Stimulated activated CD8-positive, alpha-beta memory T cell treated with anti-CD3 and anti-CD28 coated beads, Interleukin-7, amount 100 ng/mL, for 48 hours (primary cell): Measurements from ENCODE around the gene PDE6B.
A peak's percentile ranks its signal among the peaks of the same experiment; 100 is the strongest.

Experiments used
- DNase-seq, 2 donors: peaks; one replicate each; pipeline ENCODE4 v3.0.0-alpha.2; 2020; ENCODE audit warnings: low read depth in 1 of 2; ENCODE audit errors: extremely low read depth in 1 of 2

PDE6B gene

DNA sequence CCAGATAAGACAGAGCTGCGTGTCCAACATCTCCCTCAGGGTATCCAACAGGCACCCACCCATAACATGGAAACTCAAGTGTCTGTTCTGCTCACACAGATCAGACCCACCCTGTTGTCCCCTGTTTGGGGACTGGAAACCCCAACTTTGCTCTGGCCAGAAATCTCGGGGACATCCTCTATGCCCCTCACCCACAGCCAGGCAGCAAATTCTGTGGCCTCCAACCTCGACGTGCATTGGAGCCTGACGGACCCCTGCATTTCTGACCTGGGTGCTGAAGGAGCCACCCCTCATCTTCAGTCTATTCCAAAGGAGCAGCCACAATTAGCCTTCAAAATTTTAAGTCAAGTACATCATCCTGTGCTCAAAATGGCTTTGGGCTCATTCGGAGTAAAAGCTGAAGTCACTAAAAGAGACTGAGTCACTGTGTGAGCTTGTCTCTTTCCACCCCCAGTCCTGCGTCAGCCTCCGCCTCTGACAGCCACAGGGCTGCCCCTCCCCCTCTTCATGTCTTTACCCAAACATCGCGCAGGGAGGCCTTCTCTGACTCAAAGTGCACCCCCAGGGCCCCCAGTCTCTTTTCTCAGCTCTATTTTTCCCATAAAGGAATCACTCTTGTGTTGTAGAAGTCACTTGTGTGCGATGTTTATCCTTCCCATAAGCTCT is 24.4 kb upstream of the PDE6B start:
- DNase-seq, result peak; percentile 35 to 60

DNA sequence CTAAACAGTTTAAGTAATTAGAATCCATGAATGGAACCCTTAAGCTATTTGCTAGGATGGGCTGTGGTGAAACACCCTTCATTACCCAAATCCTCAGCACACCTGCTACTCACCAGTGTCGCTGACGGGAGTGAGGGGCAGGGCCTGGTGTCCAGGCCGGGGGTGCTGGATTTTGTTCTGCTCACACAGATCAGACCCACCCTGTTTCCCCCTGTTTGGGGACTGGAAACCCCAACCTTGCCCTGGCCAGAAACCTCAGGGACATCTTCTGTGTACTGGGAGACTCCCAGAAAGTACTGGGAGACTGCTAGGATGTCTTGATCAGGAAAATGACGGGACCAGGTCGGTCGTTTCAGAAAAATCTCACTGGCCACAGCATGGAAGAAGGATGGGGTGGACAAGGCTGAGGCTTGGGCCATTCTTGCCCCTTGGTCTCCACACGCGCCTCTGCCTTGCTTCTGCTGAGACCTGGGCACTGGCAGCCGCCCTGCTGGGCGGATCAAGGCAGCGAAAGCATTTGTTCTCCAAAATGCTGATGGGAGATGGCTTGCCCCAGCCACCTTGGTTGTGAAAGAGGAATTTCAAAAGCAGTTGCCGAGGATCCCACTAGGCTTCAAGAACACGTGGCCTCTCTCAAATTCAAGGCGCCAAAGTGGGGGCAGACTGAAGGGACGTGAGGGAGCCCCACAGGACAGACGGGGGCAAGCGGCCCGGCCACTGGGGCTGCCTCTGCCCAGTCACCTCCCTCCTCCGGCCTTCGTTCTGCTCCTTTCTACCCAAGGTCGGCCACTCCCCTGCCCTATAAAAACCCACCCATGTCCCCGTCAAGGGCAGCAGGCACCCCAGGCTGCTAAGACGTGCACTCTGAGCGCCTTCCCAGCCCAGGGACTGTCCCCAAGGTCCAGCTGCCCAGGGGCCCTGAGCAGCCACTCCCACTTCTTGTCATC is 23.5 kb upstream of the PDE6B start:
- DNase-seq, result no peak

DNA sequence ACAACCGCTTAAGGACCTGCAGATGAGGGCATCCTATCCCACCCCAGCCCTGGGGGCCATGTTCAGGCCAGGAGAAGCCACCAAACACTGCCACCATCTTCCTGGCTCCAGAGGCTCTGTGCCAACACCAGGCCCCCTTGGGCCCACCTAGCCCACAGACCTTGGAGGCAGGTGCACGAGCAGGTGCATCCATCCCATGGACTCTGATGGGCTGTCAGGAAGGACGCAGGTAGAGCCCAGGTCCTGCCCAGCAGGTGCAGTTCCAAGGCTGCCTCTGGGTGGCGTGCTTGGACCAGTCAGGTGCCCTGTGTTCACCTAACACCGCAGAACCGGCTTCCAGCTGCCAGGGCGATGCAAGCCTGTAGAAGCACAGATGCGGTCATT is 22.8 kb upstream of the PDE6B start:
- peak; percentile 53 to 67 for DNase-seq

DNA sequence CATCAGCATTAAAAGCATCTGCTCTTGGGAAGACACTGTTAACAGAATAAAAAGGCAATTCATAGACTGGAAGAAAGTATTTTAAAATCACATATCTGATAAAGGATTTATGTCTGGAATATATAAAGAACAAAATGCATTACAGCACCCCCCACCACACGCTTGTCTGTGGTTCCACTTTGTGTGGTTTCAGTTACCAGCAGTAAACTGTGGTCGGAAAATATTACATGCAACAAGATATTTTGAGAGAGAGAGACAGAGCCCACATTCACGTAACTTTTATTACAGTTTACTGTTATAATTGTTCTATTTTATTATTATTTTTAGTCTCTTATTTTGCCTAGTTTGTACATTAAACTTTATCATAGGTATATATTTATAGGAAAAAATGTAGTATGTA is 21.2 kb upstream of the PDE6B start:
- no peak for DNase-seq

DNA sequence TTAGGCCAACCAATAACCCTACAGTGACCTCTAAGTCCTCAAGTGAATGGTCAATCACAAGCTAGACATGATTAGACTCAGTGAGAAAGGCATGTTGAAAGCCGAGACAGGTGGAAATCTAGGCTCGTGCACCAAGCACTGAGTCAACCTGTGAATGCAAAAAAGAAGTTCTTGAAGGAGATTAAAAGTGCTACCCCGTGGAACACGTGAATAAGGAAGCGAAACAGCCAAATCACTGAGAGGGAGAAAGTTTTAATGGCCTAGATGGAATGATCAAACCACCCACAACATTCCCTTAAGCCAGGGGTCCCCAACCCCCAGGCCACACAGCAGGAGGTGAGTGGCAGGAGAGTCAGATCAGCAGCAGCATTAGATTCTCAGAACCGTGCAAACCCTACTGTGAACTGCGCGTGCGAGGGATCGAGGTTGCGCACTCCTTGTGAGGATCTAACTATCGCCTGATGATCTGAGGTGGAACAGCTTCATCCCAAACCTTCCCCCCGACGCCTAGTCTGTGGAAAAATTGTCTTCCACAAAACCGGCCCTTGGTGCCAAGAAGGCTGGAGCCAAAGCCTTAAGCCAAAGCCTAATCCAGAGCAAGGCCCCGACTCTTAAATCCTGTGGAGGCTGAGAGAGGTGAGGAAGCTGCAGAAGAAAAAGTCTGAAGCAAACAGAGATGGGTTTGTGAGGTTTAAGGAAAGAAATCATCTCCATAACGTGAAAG is 19.5 kb upstream of the PDE6B start:
- DNase-seq, result no peak

DNA sequence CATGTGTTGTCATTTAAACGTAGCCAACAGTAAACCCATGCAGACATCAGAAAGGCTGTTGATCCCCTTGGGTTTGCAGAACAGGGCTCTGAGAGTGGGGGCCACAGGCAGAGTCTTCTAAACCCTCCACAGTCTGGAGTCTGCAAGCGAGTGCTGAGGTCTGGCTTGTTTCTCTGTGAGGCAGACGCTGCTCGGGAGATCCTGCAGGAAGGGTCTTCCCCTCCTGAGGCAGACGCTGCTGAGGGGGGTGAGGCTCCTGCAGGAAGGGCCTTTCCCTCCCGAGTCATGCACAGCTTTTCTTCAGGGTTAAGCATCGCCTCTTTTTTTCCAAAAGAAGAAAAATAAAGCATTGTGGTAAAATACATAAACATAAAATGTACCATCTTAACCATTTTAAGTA is 17.1 kb upstream of the PDE6B start:
- DNase-seq, result no peak

DNA sequence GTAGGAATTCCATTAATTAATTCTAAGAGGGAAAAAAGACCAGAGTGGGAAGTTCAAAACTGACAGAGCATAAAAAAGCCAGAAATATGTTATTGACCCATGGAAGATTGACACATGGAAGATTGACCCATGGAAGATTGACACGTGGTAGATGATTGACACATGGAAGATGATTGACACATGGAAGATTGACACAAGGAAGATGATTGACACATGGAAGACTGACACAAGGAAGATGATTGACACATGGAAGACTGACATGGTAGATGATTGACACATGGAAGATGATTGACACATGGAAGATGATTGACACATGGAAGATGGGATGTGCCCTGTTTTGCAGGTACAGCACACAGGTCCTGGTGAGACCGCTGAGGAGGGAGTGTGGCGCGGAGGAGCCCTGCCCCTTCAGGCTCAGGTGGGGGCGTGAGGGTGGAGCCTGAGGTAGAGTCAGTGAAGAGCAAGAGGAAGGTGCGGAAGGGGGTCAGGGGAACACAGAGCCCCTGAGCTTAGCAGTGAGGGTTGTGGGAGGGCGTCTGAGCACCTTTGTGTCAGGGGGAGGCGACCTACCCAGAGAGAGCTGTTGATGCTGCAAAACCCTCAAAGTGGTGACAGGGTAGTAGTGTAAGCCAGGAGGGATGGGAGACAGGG is 15.8 kb upstream of the PDE6B start:
- no peak for DNase-seq

DNA sequence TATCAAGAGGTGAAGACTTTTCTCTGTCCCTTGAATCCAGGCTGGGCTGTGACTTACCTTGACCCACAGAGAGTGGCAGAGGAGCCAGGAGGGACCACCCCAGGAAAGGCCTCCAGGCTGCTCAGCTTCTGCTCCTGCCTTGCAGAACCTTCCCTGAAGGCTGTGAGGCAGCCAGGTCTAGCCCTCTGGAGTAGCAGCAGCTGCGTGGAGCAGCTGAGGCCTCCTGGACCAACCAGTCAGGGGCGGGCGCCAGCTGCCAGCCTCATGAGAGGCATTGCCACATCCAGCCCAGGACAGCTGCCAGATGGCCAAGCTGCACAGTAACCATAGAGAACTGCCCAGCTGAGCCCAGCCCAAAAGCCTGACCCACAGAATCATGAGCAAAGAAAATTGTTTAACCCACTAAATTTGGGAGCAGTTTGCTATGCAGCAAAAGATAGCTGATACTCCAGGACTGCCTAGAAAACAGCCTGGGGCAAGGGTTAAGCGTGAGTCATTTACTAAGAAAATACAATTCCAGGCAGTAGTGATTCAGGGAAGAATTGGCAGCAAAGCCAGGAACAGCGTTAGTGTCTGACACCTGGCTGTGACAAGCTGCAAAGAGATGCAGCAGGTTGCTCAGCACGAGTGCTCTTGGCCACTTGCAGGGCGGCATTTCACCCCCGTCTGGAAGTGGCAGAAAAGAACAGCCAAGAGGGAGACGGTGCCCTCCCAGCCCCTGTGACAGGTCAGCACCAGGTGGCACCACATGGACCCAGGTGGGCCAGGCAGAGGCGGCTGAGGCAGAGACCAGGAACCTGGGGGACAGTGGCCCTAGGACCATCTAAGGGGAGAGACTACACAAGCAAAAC is 14.7 kb upstream of the PDE6B start:
- DNase-seq, result no peak

DNA sequence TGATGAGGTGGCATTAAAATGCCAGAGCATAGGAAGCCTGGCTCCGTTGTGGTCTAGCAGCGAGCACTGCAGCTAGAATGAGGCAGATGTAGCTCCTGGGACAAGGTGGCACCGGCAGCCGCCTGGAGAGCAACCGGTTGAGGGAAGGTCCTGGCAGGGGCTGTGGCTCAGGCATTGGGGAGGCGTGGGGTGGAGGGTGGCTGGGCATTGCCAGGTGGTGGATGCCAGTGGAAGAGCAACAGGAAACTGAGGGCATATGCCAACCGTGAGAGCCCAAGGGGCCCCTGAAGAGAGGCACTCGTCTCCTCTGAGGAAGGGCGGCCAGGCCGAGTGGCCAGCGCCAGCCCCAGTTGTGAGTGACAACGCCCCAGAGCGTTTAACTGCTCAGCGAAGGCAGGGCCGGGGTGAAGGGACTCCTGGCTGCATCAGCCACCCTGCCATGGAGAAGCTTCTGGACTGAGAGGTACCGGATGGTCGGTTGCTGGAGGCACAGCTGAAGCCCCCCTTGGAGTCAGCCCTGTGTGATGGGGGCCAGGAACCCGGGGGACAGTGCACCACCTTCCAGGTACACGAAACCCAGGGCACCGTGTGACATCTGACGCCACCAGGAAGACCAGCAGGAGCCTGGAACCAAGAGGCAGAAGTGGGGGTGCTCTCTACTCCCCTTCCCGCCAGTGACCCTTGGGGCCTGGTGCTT is 13.2 kb upstream of the PDE6B start:
- DNase-seq, result no peak

DNA sequence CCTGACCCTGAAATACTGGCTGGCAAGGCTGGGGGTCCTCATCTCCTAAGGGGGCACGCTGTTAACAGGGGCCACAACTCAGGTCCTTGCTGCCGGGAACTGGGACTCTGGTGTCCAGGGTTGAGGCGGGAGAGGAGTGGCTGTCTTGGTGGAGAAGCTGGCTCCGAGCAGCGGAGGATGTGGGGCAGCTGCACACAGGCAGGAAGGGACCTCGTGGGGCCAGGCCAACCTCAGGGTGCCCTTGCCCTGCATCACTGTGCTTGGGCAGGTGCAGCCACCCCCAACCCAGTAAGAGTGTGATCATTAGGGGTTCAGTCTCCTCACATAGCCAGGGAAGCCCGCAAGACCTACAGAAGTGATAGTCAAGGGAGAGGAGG is 12.6 kb upstream of the PDE6B start:
- DNase-seq, result no peak

DNA sequence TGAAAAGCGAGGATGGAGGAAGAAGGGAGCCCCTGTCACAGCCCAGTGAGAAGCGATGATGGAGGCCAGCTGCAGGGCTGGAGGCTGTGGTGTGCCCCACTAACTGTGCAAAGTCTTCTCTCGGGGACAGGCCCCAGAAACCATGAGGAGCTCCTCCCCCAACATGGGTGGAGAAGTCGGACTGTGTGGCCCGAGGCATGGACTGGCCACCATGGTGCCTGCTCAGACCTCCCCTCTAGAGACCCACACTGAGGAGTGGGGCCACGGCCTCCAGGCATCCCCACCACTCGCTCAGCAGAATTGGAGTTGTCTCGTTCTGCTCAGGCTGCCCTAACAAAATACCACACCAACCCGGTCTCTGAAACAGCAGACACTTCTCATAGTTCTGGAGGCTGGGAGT is 12.2 kb upstream of the PDE6B start:
- no peak for DNase-seq

DNA sequence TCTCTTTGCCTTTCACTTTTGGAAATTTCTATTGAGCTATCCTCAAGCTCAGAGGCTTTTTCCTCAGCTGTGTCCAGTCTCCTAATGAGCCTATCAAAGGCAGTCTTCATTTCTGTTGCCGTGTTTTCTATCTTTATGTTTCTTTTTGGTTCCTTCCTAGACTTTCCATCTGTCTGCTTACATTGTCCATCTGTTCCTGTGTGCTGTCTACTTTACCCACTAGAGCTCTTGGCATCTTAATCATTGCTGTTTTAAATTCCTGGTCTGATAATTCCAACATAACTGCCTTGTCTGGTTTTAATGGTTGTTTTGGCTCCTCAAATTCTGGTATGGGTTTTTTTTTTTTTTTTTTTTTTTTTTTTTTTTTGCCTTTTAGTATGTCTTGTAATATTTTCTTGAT is 9.3 kb upstream of the PDE6B start:
- no peak for DNase-seq

DNA sequence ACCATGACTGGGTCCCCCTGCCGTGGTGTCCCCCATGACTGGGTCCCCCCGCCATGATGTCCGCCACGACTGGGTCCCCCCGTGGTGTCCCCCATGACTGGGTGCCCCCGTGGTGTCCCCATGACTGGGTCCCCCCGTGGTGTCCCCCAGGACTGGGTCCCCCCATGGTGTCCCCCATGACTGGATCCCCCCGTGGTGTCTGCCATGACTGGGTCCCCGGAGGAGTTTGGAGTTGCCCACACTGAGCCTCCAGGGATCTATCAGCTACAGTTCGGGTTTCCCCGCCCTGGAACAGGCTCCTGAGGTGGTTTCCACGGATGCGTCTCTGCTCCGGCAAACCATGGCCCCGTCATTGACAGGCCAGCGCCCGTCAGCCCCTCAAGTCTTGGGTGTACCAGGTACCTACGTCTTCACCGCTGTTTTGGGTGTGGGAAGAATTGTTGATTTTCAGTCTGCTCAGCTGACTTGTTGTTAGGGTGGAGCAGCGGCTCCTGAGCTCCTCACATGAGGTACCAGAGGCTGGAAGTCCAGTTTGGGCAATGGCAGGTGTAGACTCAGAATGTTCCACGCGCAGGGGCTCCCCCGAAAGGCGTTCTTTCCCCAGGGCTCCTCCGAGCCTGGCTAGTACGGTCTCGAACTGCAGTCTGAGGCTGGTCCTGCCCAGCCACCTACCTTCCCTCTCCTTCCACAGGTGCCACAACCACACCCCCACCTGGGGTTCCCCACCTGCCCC is 8.3 kb upstream of the PDE6B start:
- no peak for DNase-seq

DNA sequence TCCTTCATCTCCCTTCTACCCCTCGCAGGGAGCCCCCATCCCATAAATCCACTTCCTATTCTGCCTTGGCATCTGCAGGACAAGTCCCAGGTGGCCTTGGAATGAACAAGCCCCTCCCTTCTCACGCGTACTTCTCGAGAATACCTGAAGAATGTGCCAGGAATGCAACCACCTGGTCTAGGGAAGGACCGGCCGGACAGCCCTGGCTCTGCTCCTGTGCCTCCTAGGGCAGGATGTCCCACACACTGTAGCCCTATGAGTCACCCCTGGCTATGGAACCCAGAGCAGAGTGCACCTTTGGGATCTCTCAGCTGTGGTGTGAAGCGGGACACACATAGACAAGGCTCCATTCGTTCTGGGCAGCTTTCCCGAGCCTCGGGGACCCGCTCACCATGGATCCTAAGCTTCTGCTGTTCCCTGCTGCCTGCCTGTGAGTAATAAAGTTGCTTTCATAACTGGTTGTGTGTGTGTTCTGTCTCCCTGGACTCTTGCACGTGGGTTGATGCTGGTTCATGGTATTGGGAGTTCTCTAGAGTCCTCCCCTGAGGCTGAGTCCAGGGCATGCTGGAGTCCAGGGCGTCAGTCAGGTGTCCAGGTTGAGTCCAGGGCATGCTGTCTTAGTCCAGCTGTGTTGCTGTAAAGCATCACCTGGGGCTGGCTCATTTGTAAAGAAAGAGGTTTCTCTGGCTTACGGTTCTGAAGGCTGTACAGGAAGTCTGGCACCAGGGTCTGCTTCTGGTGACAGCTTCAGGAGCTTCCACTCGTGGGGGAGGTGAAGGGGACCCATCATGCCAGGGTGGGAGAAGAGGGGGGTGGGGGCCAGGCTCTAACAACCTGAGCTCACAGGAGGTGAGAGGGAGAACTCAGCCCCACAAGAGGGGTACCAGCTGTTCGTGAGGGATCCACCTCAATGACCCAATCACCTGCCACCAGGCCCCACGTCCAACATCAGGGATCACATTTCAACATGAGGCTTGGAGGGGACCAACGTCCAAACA is 7.4 kb upstream of the PDE6B start:
- DNase-seq, result no peak

DNA sequence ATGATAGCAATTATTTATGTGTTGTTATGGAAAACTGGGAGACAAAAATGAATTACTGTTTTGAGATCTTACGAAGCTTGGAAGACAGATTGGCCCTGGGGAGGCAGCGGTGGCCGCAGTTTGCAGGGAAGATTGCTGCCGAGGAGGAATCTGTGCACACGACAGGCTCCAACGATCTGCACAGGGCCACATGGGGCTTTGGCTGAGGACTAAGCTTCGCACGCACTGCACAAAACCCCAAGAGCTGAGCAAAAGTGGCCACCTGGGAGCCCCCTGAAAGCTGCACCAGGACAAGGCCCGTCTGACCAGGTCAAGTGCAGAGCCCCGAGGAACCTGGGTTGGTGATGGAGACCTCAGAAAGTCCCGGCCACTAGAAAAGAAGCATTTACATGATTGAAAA is 5.2 kb upstream of the PDE6B start:
- no peak for DNase-seq

DNA sequence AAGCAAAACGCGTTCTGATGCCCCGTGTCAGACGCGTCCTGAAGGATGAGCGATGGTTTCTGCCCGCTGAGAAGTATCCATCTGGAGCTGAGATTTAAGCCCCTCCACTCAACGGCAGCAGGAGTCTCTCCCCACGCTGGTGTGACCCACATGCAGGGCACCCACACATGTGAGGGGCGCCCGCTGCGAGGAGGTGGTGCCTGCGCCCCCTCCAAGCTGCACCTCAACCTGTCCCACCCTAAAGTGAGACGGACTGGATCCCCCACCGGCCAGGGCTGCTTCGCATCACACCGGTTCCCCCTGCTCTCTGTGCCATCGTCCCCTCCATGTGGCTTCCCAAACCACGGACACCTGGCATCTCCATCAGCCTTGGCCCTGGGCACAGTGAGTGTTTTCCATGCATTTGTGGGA is 4.5 kb upstream of the PDE6B start:
- DNase-seq, result no peak

DNA sequence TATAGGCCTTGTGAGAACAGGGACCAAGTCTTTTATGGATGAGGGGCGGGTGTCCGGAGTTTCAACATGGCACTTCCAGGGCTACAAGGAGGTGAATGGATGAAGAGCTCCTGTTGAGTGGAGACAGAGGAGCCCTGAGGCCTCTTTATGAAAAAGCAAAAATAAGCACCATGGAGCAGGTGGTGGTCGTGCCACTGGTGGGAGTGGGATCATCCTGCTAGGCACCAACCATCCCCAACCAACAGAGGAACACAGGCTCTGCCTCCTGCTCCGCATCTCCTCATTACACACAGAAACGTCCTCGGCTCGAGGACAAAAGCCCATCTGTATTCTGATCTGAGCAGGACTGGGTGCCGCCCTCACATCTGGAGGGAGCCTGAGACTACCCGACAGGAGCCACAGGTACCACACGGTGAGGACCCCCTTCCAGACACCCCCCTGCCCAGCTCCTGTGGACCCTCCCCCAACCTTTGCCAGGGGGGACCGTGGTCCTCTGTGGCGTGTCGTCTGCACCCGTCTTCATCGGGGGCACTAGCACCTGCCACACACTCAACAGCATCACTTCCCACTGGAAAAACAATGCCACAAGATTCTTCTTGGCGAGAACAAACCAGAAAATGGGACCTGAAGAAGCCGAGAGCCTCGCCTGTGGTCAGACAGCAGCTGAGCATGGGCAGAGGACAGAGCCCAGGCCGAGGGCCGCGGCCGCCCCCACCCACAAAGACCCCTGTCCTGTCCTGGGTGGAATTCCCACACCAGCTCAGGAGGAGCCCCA is 3.9 kb upstream of the PDE6B start:
- no peak for DNase-seq
